HG02943 (cell line): ENCODE data around the gene CCL25.

Experiments used
- ATAC-seq: cut with Tn5 transposase; IDR thresholded peaks from one replicate; pipeline ENCODE4 v1.9.1; 2021; ENCODE audit warnings: mild to moderate bottlenecking, low read depth, moderate library complexity; ENCODE audit not compliant: unreplicated experiment

Gene CCL25

DNA sequence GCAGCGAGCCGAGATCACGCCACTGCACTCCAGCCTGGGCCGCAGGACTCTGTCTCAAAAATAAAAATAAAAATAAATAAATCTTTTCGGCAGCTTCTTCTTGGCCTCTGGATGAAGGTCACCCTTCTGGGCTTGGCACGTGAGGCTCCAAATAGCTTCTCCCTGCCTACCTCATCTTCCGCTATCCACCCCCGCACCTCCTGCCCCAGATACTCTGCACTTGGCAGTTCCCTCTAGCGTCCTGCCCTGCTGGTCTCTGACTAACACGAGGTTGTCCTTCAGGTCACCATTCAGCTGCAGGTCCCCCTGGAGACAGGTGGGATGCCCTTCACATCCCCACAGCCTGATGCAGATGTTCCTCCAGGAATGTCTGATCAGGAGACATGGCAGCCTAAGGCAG, 8.5 kb upstream of the CCL25 start:
- ATAC-seq = no peak

DNA sequence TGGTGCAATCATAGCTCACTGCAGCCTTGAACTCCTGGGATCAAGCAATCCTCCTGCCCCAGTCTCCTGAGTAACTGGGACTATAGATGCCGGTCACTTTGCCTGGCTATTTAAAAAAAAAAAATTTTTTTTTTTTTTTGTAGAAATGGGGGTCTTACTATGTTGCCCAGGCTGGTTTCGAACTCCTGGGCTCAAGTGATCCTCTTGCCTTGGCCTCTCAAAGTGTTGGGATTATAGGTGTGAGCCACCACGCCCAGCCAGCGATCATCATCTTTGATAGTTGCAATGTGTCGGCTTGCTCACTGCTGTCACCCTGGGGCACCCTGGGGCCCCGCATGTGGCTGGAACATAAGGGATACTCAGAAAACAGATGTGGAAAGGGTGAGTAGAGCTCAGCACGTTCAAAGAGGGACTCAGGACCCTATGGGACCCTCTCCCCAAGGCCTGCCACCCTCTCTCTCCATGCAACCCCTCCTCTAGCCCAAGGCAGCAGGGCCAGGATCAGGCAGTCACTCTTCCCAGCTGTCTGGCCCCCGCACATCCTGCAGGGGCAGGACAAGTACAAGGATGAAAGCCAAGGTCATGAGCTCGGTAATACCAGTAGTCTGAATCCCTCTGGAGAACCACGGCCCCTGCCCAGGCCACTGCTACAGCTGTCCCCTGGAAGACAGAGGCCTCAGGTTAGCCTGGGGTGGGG, 6.5 kb upstream of the CCL25 start:
- ATAC-seq = no peak

GRCh38 chr19:8046569-8047165, 5.9 kb upstream of the CCL25 start:
- ATAC-seq = no peak

- peak; percentile 76 for ATAC-seq
These were observed 2.1 kb upstream of the CCL25 start for GRCh38 chr19:8050274-8051096.

GRCh38 chr19:8054169-8054568, 1.6 kb downstream of the CCL25 start:
- no peak for ATAC-seq

DNA sequence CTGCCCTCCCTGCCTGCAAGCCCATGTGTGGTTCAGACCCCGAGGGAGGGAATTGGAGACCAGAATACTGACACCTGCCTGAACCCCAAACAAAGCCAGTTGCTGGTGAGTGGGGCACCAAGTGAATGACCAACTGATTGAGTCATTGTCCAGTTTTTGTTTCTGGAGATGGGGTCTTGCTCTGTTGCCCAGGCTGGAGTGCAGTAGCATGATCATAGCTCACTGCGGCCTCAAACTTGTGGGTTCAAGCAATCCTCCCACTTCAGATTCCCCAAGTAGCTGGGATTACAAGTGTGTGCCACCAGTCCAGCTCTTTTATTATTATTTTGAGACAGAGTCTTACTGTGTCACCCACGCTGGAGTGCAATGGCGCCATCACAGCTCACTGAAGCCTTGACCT, 4.0 kb downstream of the CCL25 start:
- ATAC-seq = no peak

DNA sequence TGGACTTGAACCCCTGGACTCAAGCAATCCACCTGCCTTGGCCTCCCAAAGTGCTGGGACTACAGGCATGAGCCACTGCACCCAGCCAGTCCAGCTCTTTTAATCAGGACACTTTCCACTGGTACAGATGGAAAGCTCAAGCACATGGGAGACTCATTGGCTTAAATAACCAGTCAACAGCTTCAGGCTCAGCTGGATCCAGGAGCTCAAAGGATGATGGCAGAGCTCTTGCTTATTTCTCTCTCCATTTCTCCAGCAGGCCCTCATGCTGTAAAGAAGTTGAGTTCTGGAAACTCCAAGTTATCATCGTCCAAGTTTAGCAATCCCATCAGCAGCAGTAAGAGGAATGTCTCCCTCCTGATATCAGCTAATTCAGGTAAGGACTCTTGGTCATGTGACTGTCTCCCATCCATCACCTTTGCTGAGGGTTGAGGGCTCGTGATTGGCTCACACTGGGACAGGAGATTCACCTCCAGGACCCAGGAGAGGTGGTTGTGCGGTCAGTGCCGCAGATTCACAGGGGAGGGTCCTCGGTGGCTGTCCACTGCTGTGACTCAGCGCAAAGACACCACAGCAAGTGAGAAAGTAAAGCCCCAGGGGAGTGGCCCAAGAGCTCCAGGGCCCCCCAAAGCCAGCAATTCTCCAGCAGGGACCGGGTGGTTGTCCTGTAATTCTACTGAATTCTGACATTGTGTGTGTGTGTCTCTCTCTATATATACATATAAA, 5.1 kb downstream of the CCL25 start:
- ATAC-seq = no peak

- no peak for ATAC-seq
These were observed 12.6 kb downstream of the CCL25 start for GRCh38 chr19:8064911-8065874.

- ATAC-seq = no peak
These were observed 13.3 kb downstream of the CCL25 start for GRCh38 chr19:8065875-8066261.

DNA sequence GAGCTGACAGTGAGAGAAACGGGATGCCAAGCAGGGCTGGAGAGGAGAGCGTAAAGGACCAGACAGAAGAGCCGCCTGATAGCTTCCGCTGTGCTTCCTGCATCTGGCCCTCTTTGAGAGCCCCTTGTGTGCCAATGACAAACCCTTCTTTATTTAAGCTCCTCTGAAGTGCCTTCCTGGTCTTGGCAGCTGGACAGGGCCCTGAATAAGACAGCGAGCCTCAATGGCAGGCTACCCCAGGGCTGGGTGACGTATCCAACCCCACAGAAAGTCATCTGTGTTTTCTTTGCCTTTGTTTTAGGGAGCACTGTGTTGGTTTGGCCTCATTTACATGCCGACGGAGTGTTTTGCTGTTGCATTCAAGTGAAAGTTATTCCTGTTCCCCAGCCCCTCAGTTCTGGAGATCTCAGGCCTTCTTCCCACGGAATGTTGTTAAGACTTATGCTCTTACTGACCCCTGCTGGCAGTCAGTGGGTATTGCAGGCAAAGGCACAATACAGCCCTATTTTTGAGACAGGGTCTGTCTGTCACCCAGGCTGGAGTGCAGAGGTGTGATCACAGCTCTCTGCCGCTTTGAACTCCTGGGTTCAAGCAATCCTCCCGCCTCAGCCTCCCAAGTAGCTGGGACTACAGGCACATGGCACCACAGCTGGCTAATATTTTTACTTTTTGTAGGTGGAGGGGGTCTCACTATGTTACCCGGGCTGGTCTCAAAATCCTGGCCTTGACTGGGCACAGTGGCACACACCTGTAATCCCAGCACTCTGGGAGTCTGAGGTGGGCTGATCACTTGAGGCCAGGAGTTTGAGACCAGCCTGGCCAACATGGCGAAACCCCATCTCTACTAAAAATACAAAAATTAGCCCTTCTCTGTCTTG, 16.8 kb downstream of the CCL25 start:
- no peak for ATAC-seq

DNA sequence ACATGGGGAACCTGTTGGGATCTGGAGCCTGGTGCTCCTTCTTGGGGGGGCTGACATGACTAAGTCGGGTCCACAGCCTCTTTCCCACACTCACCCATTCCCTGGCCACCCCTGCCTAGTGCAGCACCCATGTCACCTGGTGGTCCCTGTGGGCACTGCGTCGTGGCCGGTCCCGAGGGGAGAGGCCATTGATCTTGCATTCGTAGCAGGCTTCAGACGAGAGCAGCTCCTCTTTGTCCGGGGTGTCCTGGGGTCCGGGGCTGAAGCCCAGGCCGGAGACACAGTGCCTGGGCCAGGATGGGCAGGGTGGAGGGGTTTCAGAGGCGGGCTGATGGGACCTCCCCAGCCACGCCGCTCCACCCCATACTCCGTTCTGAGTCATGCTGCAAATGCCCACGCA, 19.4 kb downstream of the CCL25 start:
- ATAC-seq = no peak

DNA sequence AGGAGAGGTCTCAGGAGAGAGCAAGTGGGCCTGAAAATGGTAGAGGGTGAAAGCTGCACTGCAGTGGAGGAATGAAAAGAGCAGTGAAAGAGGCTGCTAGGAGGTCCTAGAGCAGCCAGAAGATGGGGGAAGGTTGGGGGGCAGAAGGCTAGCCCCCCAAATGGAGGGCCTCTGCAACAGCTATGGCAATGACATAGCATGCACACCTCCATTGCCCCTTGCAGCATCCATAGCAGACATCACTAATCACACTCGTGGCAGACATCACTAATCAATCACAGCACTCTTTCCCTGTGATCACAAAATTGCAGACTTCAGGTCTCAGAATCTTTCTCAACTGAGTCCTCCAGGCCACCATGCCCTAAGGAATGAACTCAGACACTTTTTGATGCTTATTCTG, 21.9 kb downstream of the CCL25 start:
- ATAC-seq = no peak

DNA sequence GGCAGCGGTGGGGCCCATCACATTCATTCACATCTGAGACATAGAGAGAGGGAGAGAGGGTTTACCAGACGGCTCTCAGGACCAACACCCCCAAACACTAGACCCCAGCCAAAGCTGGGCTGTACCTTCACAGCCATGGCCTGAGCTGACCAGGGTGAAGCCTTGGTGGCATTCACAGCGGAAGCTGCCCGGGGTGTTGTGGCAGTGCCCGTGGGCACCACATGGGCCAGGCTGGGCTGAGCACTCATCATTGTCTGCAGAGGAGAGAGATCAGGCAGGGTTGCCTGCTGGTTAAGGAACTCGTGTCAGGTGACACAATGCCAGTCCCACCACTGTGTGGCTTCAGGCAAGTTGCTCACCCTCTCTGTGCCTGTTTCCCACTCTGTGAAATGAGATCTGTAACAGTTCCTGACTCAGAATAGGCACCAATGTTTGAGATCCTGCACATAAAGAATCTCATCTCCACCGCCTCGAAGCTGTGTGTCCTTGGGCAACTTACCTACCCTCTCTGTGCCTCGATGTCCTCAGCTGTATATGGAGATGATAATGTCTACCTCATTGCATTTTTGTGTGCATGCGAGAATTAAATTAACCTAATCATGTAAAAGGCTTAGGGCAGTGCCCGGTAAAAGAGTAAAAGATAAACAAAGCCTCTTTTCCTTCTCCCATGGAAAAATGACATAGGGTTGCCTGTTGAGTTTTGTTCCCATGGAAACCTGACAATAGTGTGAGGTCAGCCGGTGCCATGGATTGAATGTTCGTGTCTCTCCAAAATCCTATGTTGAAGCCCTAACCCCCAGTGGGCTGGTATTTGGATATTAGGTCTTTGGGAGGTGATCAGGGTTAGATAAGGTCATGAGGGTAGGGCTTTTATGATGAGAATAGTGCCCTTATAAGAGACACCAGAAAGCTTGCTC, 22.9 kb downstream of the CCL25 start:
- no peak for ATAC-seq

GRCh38 chr19:8079988-8080387, 27.4 kb downstream of the CCL25 start:
- ATAC-seq = no peak

DNA sequence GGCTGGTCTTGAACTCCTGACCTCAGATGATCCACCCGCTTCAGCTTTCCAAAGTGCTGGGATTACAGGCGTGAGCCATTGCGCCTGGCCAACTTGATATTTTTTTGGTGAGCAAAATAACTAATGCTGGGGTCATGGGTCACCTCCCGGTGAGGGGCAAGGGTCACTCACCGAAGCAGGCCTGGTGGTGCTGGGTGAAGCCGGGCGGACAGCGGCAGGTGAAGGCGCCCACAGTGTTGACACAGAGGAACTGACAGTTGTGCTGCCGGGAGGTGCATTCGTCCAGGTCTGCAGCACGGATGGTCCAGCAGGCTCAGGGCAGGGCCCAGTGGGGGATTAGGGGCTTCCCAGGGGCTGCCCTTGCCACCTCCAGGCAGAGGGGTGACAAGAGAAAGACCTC, 28.3 kb downstream of the CCL25 start:
- ATAC-seq = no peak

DNA sequence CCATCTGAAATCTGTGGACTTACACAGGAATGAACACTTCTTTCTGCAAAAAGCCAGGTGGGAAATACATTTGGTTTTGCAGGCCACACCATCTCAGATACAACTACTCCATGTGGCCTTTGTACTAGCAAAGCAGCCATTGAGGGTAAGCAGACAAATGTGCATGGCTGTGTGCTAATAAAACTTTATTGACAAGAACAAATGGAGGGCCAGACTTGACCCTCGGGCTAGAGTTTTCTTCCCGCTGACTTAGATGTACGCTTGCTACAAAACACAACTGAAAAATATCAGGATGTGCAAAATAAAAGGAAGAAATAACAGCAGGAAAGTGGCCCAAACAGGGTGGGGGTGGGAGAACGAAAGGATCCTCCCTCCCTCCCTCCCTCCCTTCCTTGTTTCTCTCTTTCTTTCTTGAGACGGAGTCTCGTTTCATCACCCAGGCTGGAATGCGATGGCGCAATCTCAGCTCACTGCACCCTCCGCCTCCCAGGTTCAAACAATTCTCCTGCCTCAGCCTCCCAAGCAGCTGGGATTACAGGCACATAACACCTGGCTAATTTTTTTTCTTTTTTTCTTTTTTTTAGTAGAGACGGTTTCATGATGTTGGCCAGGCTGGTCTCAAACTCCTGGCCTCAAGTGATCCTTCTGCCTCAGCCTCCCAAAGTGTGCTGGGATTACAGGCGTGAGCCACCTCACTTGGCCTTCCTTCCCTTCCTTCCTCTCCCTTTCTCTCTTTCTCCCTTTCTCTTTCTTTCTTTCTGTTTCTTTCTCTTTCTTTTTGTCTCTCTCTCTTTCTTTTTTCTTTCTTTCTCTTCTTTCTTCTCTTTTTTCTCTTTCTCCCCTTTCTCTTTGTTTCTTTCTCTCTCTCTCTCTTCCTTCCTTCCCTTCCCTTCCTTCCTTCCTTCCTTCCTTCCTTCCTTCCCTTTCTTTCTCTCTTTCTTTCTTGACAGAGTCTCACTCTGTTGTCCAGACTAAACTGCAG, 29.3 kb downstream of the CCL25 start:
- no peak for ATAC-seq

DNA sequence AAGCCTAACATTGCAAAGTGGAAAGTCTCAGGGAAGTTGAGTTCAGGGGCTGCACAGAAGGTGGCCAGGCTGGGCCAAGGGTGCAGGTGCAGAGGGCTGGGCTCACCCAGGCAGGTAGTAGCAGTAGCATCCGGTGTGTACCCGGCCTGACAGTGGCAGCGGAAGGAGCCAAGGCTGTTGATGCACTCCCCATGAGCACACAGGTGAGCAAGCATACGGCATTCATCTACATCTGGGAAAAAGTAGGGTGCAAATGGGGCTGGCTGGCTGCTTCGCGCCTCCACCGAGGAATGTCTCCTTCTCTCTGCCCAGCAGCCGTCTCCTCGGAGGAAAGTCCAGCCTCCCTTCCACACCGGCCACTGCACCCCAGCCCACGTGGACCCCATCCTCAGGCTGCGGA, 30.6 kb downstream of the CCL25 start:
- no peak for ATAC-seq
